Astrocyte (in vitro differentiated cells and primary cell): ENCODE measurements around the gene TBC1D10B. TPM values are rescaled to one million over a fixed set of nuclear protein-coding genes. Genes with fewer than 3 reads are reported as not detected.

Experiments
- DNase-seq: peaks from one replicate; pipeline ENCODE4 v3.0.0-alpha.2; 2010; ENCODE audit warnings: low read depth
- FAIRE-seq: peaks from 2 replicates; lab custom pipeline; 2011; peaks lifted over from hg19 to GRCh38; lab: Jason Lieb, UNC
- H2AFZ ChIP-seq: 2 replicates; pipeline ENCODE4 v1.6.0; 2012; ENCODE audit warnings: low read depth, low read length, inconsistent platforms
- H3K27ac ChIP-seq: 2 replicates; pipeline ENCODE4 v1.5.1; 2011; ENCODE audit warnings: low read depth, low read length, inconsistent platforms
- H3K27me3 ChIP-seq: 2 replicates; pipeline ENCODE4 v1.6.0; 2011; ENCODE audit warnings: low read length, inconsistent platforms; ENCODE audit not compliant: insufficient read depth
- H3K36me3 ChIP-seq: 2 replicates; pipeline ENCODE4 v1.5.1; 2011; ENCODE audit warnings: low read length, inconsistent platforms; ENCODE audit not compliant: insufficient read depth
- H3K4me1 ChIP-seq: 2 replicates; pipeline ENCODE4 v1.5.1; 2011; ENCODE audit warnings: low read length, inconsistent platforms; ENCODE audit not compliant: insufficient read depth
- H3K4me2 ChIP-seq: 2 replicates; pipeline ENCODE4 v1.6.0; 2012; ENCODE audit warnings: low read length, inconsistent platforms
- H3K4me3 ChIP-seq: 2 replicates; pipeline ENCODE4 v1.5.1; 2011; ENCODE audit warnings: low read depth, mild to moderate bottlenecking, low read length, inconsistent platforms; ENCODE audit not compliant: insufficient read depth
- H3K79me2 ChIP-seq: 2 replicates; pipeline ENCODE4 v1.6.0; 2012; ENCODE audit warnings: mild to moderate bottlenecking, low read length, inconsistent platforms; ENCODE audit not compliant: insufficient read depth
- H3K9ac ChIP-seq: 2 replicates; pipeline ENCODE4 v1.6.0; 2012; ENCODE audit warnings: mild to moderate bottlenecking, low read length, inconsistent platforms
- H3K9me3 ChIP-seq: 2 replicates; pipeline ENCODE4 v1.5.1; 2012; ENCODE audit warnings: low read depth, mild to moderate bottlenecking, low read length, inconsistent platforms; ENCODE audit not compliant: insufficient read depth
- H4K20me1 ChIP-seq: 2 replicates; pipeline ENCODE4 v1.6.0; 2012; ENCODE audit warnings: low read length, inconsistent platforms; ENCODE audit not compliant: insufficient read depth
- H3K27ac Mint-ChIP-seq: one replicate; pipeline ENCODE4 v1.8.0; 2021; ENCODE audit warnings: mild to moderate bottlenecking, mixed read lengths; ENCODE audit not compliant: unreplicated experiment
- H3K27me3 Mint-ChIP-seq: one replicate; pipeline ENCODE4 v1.8.0; 2021; ENCODE audit warnings: low read depth, mixed read lengths; ENCODE audit not compliant: unreplicated experiment
- H3K36me3 Mint-ChIP-seq: one replicate; pipeline ENCODE4 v1.8.0; 2021; ENCODE audit warnings: low read depth, mixed read lengths; ENCODE audit not compliant: unreplicated experiment
- H3K4me1 Mint-ChIP-seq: one replicate; pipeline ENCODE4 v1.8.0; 2021; ENCODE audit warnings: low read depth, mixed read lengths; ENCODE audit not compliant: unreplicated experiment
- H3K4me3 Mint-ChIP-seq: one replicate; pipeline ENCODE4 v1.8.0; 2021; ENCODE audit warnings: mild to moderate bottlenecking, moderate library complexity, mixed read lengths; ENCODE audit not compliant: unreplicated experiment
- H3K9me3 Mint-ChIP-seq: one replicate; pipeline ENCODE4 v1.8.0; 2021; ENCODE audit warnings: mild to moderate bottlenecking, mixed read lengths; ENCODE audit not compliant: unreplicated experiment
- CTCF ChIP-seq: IDR thresholded peaks from 2 replicates; pipeline ENCODE4 v1.5.1; 2011; ENCODE audit warnings: low read depth, mild to moderate bottlenecking, inconsistent platforms, low read length, moderate library complexity; ENCODE audit not compliant: insufficient read depth
- EZH2 ChIP-seq: IDR thresholded peaks from 2 replicates; pipeline ENCODE4 v1.6.1; 2012; ENCODE audit warnings: mild to moderate bottlenecking, low read length, inconsistent platforms; ENCODE audit not compliant: insufficient read depth
- total RNA-seq: library from RNA; stranded (reverse); gene quantifications from 2 replicates; pipeline ENCODE4 v1.2.1, GENCODE V29; 2021

Gene TBC1D10B
- total RNA-seq, 1 donor from 2014 or later = 50.8 TPM

- no peak overlapping the region for H3K27ac Mint-ChIP-seq
- no peak overlapping the region for H3K9ac ChIP-seq
- DNase-seq (no peak), FAIRE-seq (no peak)
- no peak overlapping the region for H3K4me3 Mint-ChIP-seq
- H3K36me3 ChIP-seq = no peaks in the 10 kb centered on the region
- no peak overlapping the region for H3K4me2 ChIP-seq
- TF ChIP-seq CTCF (no peak), EZH2 (no peak)
- H3K36me3 Mint-ChIP-seq = peaks cover 2% of the 10 kb centered on the region
- H3K4me1 Mint-ChIP-seq = peaks cover 6% of the 10 kb centered on the region
- peaks cover 15% of the 10 kb centered on the region for H3K4me1 ChIP-seq
- H3K9me3 ChIP-seq = no peaks in the 10 kb centered on the region
- H3K79me2 ChIP-seq = peaks cover 6% of the 10 kb centered on the region
- no peaks in the 10 kb centered on the region for H3K9me3 Mint-ChIP-seq
- no peaks in the 10 kb centered on the region for H3K27me3 ChIP-seq
- H2AFZ ChIP-seq = no peak overlapping the region
- H3K4me3 ChIP-seq = no peak overlapping the region
- peaks cover 8% of the 10 kb centered on the region for H4K20me1 ChIP-seq
- H3K27me3 Mint-ChIP-seq = no peaks in the 10 kb centered on the region
- H3K27ac ChIP-seq = no peak overlapping the region
Observed at GRCh38 chr16:30380803-30381208, 10.5 kb upstream of the TBC1D10B start.

- FAIRE-seq = no peak
- H3K27me3 Mint-ChIP-seq = no peaks in the 10 kb centered on the region
- H2AFZ ChIP-seq = no peak overlapping the region
Observed at GRCh38 chr16:30380072-30380802, 9.9 kb upstream of the TBC1D10B start.

More at GRCh38 chr16:30380072-30380802, 9.9 kb upstream of the TBC1D10B start:
- Histone ChIP-seq H3K9ac (no peak overlapping the region), H3K36me3 (no peaks in the 10 kb centered on the region), H3K79me2 (peaks cover 6% of the 10 kb centered on the region), H3K9me3 (no peaks in the 10 kb centered on the region), H4K20me1 (peaks cover 8% of the 10 kb centered on the region), H3K27ac (no peak overlapping the region), H3K4me1 (peaks cover 15% of the 10 kb centered on the region), H3K27me3 (no peaks in the 10 kb centered on the region), H3K4me3 (no peak overlapping the region), H3K4me2 (no peak overlapping the region)
- Mint-ChIP-seq H3K36me3 (peaks cover 2% of the 10 kb centered on the region), H3K4me1 (peaks cover 6% of the 10 kb centered on the region), H3K9me3 (no peaks in the 10 kb centered on the region), H3K4me3 (peak overlapping the region; percentile 93), H3K27ac (peak overlapping the region; percentile 64)
- no peak for DNase-seq
- TF ChIP-seq CTCF = no peak
- TF ChIP-seq EZH2 = no peak
